Measurements from ENCODE around the gene SLC8A3. TPM values are rescaled to one million over a fixed set of nuclear protein-coding genes. Genes with fewer than 3 reads are reported as not detected.

Gene SLC8A3
- total RNA-seq, 1 donor from 2014 or later, result 0.49 TPM

DNA sequence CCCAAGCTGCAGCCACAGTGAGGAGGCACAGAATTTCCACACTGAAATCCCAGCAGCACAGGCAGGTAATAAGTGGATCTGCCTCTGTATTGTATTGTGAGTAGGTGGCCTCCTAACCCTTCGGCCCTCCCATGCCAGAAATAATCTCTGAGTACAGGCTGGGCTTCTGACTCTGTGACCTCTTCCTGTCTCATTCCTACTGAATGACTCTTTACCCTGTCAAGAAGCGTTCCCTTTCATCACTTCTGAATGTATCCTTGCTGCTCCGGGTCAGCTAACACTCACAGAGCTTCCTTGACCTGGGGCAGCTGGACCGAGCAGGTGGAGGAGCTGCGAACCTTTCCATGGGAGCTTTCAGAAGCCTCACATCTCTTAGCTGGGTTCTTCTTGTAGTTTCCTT, 119.6 kb downstream of the SLC8A3 start:
- intact Hi-C loops (cut with DNase I), result no loop called here
- Histone ChIP-seq H3K4me3 (no peak overlapping the region), H3K27me3 (no peaks in the 10 kb centered on the region), H3K36me3 (no peaks in the 10 kb centered on the region), H3K4me1 (no peaks in the 10 kb centered on the region), H3K9me3 (no peaks in the 10 kb centered on the region), H3K27ac (no peak overlapping the region)
- TF ChIP-seq POLR2A (IDR thresholded peaks at IDR 0.05), result no peak
- TF ChIP-seq POLR2AphosphoS5 (IDR thresholded peaks at IDR 0.05; ENCODE audit: insufficient read depth in 1 of 2, low read depth in 1 of 2), result no peak
- TF ChIP-seq, protein P1, sequence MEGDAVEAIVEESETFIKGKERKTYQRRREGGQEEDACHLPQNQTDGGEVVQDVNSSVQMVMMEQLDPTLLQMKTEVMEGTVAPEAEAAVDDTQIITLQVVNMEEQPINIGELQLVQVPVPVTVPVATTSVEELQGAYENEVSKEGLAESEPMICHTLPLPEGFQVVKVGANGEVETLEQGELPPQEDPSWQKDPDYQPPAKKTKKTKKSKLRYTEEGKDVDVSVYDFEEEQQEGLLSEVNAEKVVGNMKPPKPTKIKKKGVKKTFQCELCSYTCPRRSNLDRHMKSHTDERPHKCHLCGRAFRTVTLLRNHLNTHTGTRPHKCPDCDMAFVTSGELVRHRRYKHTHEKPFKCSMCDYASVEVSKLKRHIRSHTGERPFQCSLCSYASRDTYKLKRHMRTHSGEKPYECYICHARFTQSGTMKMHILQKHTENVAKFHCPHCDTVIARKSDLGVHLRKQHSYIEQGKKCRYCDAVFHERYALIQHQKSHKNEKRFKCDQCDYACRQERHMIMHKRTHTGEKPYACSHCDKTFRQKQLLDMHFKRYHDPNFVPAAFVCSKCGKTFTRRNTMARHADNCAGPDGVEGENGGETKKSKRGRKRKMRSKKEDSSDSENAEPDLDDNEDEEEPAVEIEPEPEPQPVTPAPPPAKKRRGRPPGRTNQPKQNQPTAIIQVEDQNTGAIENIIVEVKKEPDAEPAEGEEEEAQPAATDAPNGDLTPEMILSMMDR (IDR thresholded peaks at IDR 0.05), result no peak
- no peak for DNase-seq (ENCODE audit: extremely low spot score in 2 of 2)

DNA sequence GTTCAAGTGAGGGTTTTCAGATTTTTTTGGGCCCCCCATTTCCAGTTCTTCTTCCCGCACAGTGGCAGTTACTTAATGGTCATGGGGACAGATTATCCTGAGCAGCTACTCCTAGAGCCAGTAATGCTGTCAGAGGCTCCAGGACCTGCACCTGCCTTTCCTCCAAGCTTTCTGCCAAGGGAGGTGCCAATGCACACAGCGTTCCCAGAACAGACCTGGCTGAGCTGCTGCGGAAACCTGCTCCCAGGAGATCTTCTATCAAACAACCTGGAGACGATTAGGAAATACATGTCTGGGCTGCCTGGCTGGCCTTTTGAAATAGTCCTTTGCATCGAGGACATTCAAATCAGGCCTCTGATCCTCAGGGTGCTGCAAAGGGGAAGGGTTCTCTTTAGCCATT, 120.9 kb downstream of the SLC8A3 start:
- intact Hi-C loops (cut with DNase I), result no loop called here
- H3K27me3 ChIP-seq, result no peaks in the 10 kb centered on the region
- no peaks in the 10 kb centered on the region for H3K36me3 ChIP-seq
- no peak for DNase-seq (ENCODE audit: extremely low spot score in 2 of 2)
- no peaks in the 10 kb centered on the region for H3K4me1 ChIP-seq
- no peaks in the 10 kb centered on the region for H3K9me3 ChIP-seq
- TF ChIP-seq POLR2AphosphoS5 (IDR thresholded peaks at IDR 0.05; ENCODE audit: insufficient read depth in 1 of 2, low read depth in 1 of 2) (no peak), POLR2A (IDR thresholded peaks at IDR 0.05) (no peak)
- TF ChIP-seq, protein P1 (IDR thresholded peaks at IDR 0.05), result no peak
- H3K27ac ChIP-seq, result no peak overlapping the region
- H3K4me3 ChIP-seq, result no peak overlapping the region

DNA sequence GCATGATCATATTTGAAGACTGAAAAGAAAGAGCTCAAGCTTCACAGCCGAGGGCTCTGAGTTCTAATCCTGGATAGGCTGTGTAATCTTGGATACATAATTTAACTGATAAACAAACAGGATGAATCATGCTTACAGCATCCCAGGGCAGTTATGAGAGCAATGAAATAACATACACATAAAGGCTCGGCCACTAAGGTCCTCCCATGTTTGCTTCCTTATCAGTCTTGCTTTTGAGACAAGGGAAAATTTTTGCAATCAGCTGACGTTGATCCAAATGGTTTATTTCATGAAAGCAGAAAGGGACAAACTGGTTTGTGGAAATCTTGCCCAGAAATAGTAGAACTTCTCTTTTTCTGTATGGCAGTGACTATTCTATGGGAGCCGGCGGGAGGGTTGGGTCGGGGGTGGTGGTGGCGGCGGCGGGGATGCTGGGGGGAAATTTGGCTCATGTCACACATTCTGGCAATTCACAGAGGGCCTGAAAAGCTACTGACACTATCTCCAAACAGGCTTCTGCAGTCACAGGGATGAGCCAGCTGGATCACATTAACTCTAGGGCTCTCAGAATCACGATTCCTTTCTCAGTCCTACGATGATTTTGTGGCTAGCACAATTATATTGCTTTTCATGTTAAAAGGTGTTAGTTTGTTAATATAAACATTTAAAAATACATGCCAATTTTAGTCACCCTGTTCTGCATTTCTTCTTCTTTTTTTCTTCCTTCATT, 124.5 kb downstream of the SLC8A3 start:
- H3K36me3 ChIP-seq, result no peaks in the 10 kb centered on the region
- no peaks in the 10 kb centered on the region for H3K27me3 ChIP-seq
- TF ChIP-seq POLR2AphosphoS5 (IDR thresholded peaks at IDR 0.05; ENCODE audit: insufficient read depth in 1 of 2, low read depth in 1 of 2), result no peak
- TF ChIP-seq, protein P1 (IDR thresholded peaks at IDR 0.05), result no peak
- TF ChIP-seq POLR2A (IDR thresholded peaks at IDR 0.05), result no peak
- no peaks in the 10 kb centered on the region for H3K9me3 ChIP-seq
- H3K4me3 ChIP-seq, result no peak overlapping the region
- no peak overlapping the region for H3K27ac ChIP-seq
- H3K4me1 ChIP-seq, result no peaks in the 10 kb centered on the region
- intact Hi-C loops (cut with DNase I), result no loop called here
- DNase-seq (ENCODE audit: extremely low spot score in 2 of 2), result no peak

DNA sequence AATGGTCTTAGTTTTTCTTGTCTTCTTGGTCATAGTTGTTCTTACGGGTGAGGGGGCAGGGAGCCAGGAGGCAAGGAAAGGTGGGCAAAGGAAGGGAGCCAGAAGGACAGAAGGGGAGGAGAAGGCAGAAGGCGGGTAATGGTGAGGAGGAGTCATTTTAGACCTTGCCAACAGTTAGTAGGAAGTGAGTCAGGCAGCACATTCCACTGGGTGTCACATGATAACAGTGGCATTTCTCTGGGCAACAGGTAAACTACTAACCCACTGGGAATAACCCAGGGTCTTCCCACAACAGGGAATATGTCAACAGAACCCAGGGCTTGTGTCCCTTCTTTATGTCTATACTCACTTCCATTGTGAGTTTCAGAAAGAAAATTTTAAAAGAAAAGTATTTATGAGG, 127.6 kb downstream of the SLC8A3 start:
- H3K4me3 ChIP-seq, result no peak overlapping the region
- intact Hi-C loops (cut with DNase I), result no loop called here
- H3K9me3 ChIP-seq, result no peaks in the 10 kb centered on the region

DNA sequence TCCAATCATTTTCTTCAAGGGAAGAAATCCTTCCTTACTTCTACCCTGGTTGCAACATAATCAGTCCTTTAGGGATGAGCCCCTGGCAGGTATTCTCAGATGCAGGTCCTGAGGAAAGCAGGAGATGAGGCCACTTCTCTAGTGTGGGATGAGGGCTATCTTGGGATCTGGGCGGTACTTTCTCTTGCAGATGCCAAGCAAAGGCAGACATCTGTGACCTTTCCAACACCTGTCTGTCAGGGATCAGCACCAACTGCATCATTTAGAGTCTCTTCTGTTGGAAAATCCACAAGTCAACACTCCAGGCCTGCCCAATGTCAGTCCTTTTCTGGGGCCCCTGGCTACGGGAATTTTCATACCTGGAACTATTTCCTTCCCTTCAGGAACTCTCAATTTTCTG, 129.2 kb downstream of the SLC8A3 start:
- Histone ChIP-seq H3K36me3 (no peaks in the 10 kb centered on the region), H3K9me3 (no peaks in the 10 kb centered on the region), H3K4me3 (no peak overlapping the region), H3K27me3 (no peaks in the 10 kb centered on the region), H3K27ac (no peak overlapping the region), H3K4me1 (no peaks in the 10 kb centered on the region)
- intact Hi-C loops (cut with DNase I), result no loop called here
- DNase-seq (ENCODE audit: extremely low spot score in 2 of 2), result no peak
- TF ChIP-seq, protein P1 (IDR thresholded peaks at IDR 0.05), result no peak
- TF ChIP-seq POLR2A (IDR thresholded peaks at IDR 0.05) (no peak), POLR2AphosphoS5 (IDR thresholded peaks at IDR 0.05; ENCODE audit: insufficient read depth in 1 of 2, low read depth in 1 of 2) (no peak)

More for the DNA sequence above, 127.6 kb downstream of the SLC8A3 start:
- Histone ChIP-seq H3K27ac (no peak overlapping the region), H3K36me3 (no peaks in the 10 kb centered on the region), H3K4me1 (no peaks in the 10 kb centered on the region), H3K27me3 (no peaks in the 10 kb centered on the region)
- TF ChIP-seq POLR2AphosphoS5 (IDR thresholded peaks at IDR 0.05; ENCODE audit: insufficient read depth in 1 of 2, low read depth in 1 of 2) (no peak), POLR2A (IDR thresholded peaks at IDR 0.05) (no peak)
- TF ChIP-seq, protein P1 (IDR thresholded peaks at IDR 0.05), result no peak
- DNase-seq (ENCODE audit: extremely low spot score in 2 of 2), result no peak
